ENCODE results near the gene TBC1D4.

- TF ChIP-seq CTCF (IDR thresholded peaks at IDR 0.05) (no peak), REST (IDR thresholded peaks at IDR 0.05; ENCODE audit: insufficient read depth in 1 of 2, low read depth in 2 of 2, low read length in 1 of 2) (no peak), POLR2AphosphoS5 (IDR thresholded peaks at IDR 0.05; ENCODE audit: low read depth, low read length) (no peak), SIN3A (IDR thresholded peaks at IDR 0.05; ENCODE audit: borderline replicate concordance, insufficient read depth, low read depth, low read length) (no peak), TCF7L2 (IDR thresholded peaks at IDR 0.05; ENCODE audit: low read depth, low read length) (no peak)
Observed at GRCh38 chr13:75395901-75396300, 86.1 kb downstream of the TBC1D4 start.

All from Panc1 (cell line).